Body of pancreas (tissue), 4 donors: ENCODE measurements around the gene SLC24A4. TPM values are rescaled to one million over a fixed set of nuclear protein-coding genes. Genes with fewer than 3 reads are reported as not detected.

ENCODE experiments used
- ATAC-seq: fragments of 150-250 bp; one replicate; pipeline ENCODE4 v1.9.1; 2016
- DNase-seq, 4 donors: peaks; one replicate each; pipeline ENCODE4 v3.0.0-alpha.2; 2019
- H3K27ac ChIP-seq, 4 donors: fragments of 200-600 bp; sonication (generic); 1 replicate in 3 of 4; 2 replicates in 1 of 4; pipeline versions ENCODE4 v1.5.1 to v1.6.1; 2016 to 2019; ENCODE audit warnings: mild to moderate bottlenecking in 1 of 4, mixed read lengths in 1 of 4, moderate library complexity in 1 of 4
- H3K27me3 ChIP-seq, 2 donors: fragments of 200-600 bp; sonication (generic); one replicate each; pipeline ENCODE4 v1.6.0; 2016; ENCODE audit warnings: mild to moderate bottlenecking in 1 of 2
- H3K36me3 ChIP-seq, 2 donors: fragments of 200-600 bp; sonication (generic); replicated peaks in 1 of 2; 2 replicates each; pipeline ENCODE4 v1.5.1; 2016; ENCODE audit warnings: low read depth in 2 of 2; ENCODE audit not compliant: insufficient read depth in 1 of 2
- H3K4me1 ChIP-seq: fragments of 200-600 bp; sonication (generic); one replicate; pipeline ENCODE4 v1.6.0; 2016
- H3K4me3 ChIP-seq, 2 donors: fragments of 200-600 bp; sonication (generic); 1 replicate in 1 of 2; 2 replicates in 1 of 2; pipeline ENCODE4 v1.5.1; 2016 to 2019
- H3K9me3 ChIP-seq, 3 donors: fragments of 200-600 bp; sonication (generic); 1 replicate in 2 of 3; 2 replicates in 1 of 3; pipeline ENCODE4 v1.5.1; 2016
- CTCF ChIP-seq, 7 experiments: fragments of 450-650 bp in 4 of 7; fragments of 200-600 bp in 3 of 7; sonication (generic) in 3 of 7; IDR thresholded peaks; one replicate each; pipeline ENCODE4 v1.5.1; 2016 to 2019; ENCODE audit warnings: antibody characterized with exemption in 7 of 7
- POLR2A ChIP-seq, 3 donors: fragments of 450-650 bp; IDR thresholded peaks; one replicate each; pipeline ENCODE4 v1.6.1; 2016; ENCODE audit warnings: antibody characterized with exemption in 3 of 3, mild to moderate bottlenecking in 2 of 3
- WGBS, 2 donors: methylation state at CpG; one replicate each; pipeline ENCODE4 v1.1.5; 2017; 5-methylcytosine and 5-hydroxymethylcytosine counted together
- intact Hi-C: fragments of 100-400 bp; cut with DNase I; formaldehyde crosslinking; loops from one replicate; pipeline ENCODE4 v1.15.1; 2023
- total RNA-seq, 2 donors: library from RNA; depleted of rRNA; stranded (reverse); fragments of >200 nt; gene quantifications; one replicate each; pipeline ENCODE4 v1.1.0, GENCODE V29; 2016

SLC24A4 gene
- total RNA-seq, 2 donors from 2014 or later = 0.26 TPM; not detected in 1

GRCh38 chr14:92437729-92438285 lies 114.8 kb downstream of the SLC24A4 start:
- H3K9me3 ChIP-seq = no peaks in the 10 kb centered on the region
- no peak for TF ChIP-seq CTCF (IDR thresholded peaks at IDR 0.05)
- TF ChIP-seq POLR2A (IDR thresholded peaks at IDR 0.05) = no peak
- H3K27me3 ChIP-seq = no peaks in the 10 kb centered on the region
- no peak overlapping the region for H3K4me3 ChIP-seq
- 65 to 72% methylated on average over 12 of the region's 12 CpGs for WGBS, 2 donors
- no peak for ATAC-seq
- no peaks in the 10 kb centered on the region for H3K4me1 ChIP-seq
- intact Hi-C loops = no loop called here
- no peak overlapping the region for H3K27ac ChIP-seq
- no peak for DNase-seq
- H3K36me3 ChIP-seq = no peaks in the 10 kb centered on the region

- Histone ChIP-seq H3K4me3 (no peak overlapping the region), H3K27ac (no peak overlapping the region), H3K27me3 (no peaks in the 10 kb centered on the region), H3K36me3 (no peaks in the 10 kb centered on the region), H3K9me3 (no peaks in the 10 kb centered on the region), H3K4me1 (no peaks in the 10 kb centered on the region)
- no peak for TF ChIP-seq POLR2A (IDR thresholded peaks at IDR 0.05)
- intact Hi-C loops = no loop called here
- no peak for ATAC-seq
- WGBS, 2 donors = 47 to 50% methylated on average over 9 to 12 of the region's 12 CpGs
- DNase-seq = no peak
Observed at GRCh38 chr14:92439537-92440344, 116.8 kb downstream of the SLC24A4 start.

DNA sequence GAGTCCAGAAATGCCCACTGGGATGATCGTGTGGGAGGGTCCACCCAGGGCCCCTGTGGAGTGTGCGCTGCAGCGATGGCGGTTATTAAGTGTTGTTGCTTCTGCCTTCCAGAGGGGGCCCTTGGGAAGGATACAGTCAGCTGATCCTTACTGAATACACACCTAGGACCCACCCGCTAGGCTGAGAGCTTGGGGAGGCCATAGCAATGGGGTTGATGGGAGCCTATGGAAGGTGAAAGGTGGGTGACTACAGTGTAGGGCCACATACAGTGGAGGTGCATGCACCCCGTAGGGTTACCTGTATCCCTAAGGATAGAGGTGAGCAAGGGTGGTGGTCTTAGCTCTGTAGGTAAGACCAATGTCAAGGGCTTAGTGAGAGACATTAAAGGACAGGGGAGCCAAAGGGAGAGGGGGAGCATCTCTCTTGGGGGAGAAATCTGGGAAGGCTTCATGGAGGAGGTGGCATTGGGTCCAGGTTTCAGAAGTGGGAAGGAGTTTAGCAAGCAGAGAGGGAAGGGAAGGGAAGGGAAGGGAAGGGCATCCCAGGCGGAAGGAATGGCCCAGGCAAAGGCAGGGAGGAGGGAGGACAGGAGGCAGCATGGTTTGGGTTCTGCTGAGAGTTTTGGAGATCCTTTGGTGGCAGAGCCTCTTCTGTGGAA lies 117.5 kb downstream of the SLC24A4 start:
- ATAC-seq = no peak
- H3K27me3 ChIP-seq = no peaks in the 10 kb centered on the region
- DNase-seq = no peak
- no peak overlapping the region for H3K4me3 ChIP-seq
- no peaks in the 10 kb centered on the region for H3K4me1 ChIP-seq
- H3K9me3 ChIP-seq = no peaks in the 10 kb centered on the region
- intact Hi-C loops = no loop called here
- H3K36me3 ChIP-seq = no peaks in the 10 kb centered on the region
- TF ChIP-seq CTCF (IDR thresholded peaks at IDR 0.05) (no peak), POLR2A (IDR thresholded peaks at IDR 0.05) (no peak)
- 83 to 91% methylated on average over 3 to 7 of the region's 7 CpGs for WGBS, 2 donors
- H3K27ac ChIP-seq = no peak overlapping the region

DNA sequence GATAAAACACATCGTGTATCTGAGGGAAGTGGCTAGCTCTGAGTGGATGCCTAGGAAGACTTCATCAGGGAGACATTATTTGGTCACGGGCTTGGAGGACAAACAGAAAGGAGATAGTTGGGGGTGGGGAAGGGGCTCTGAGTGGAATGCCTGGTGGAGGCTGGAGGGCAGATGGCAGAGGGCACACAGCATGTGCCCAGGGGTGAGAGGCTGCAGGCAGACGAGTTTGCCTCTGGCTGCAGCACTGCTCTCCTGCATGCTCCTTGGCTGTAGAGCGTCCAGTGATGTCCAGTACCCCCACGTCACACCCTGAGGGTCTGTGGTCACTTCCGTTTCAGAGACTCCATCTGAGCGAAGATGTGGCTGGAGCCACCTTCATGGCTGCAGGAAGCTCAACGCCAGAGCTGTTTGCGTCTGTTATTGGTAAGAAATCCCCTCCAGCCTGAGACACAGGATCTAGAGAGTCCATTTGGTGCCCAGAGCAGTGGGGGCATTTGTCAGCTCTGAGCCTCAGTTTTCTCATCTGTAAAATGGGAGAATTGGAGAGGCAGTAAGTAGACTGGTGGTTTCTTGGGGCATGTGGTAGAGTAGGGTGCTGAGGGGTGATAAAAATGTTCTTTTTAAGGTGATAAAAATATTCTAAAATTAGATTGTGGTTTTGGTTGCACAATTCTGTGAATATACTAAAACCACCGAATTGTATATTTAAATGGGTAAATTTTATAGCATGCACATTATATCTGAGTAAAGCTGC lies 119.0 kb downstream of the SLC24A4 start:
- Histone ChIP-seq H3K36me3 (no peaks in the 10 kb centered on the region), H3K27me3 (no peaks in the 10 kb centered on the region), H3K9me3 (no peaks in the 10 kb centered on the region), H3K4me3 (no peak overlapping the region), H3K27ac (no peak overlapping the region), H3K4me1 (no peaks in the 10 kb centered on the region)
- intact Hi-C loops = no loop called here
- no peak for DNase-seq
- 63 to 68% methylated on average over 10 of the region's 10 CpGs for whole genome bisulfite sequencing, 2 donors
- TF ChIP-seq POLR2A (IDR thresholded peaks at IDR 0.05) (no peak), CTCF (IDR thresholded peaks at IDR 0.05) (no peak)
- no peak for ATAC-seq

DNA sequence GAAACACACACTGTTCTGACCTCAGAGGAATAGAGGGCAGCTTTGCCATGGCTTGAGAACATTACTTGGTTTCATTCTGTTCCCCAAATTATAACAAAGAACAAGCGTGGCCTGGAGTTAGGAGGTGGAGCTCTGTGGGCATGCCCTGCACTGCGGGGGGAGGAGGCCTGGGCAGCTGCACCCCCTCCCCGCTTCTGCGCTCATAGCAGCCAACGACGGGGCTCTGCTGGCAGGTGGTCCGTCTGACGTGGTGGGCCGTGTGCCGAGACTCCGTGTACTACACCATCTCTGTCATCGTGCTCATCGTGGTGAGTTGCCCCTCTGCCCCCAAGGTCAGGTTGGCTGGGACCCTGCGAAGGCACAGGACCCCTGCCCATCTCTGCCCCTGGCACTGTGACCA lies 120.2 kb downstream of the SLC24A4 start:
- H3K27me3 ChIP-seq = no peaks in the 10 kb centered on the region
- 78 to 91% methylated on average over 4 to 12 of the region's 14 CpGs for WGBS, 2 donors
- intact Hi-C loops = no loop called here
- no peaks in the 10 kb centered on the region for H3K36me3 ChIP-seq
- H3K4me3 ChIP-seq = no peak overlapping the region
- no peaks in the 10 kb centered on the region for H3K9me3 ChIP-seq
- ATAC-seq (no peak), DNase-seq (no peak)
- no peaks in the 10 kb centered on the region for H3K4me1 ChIP-seq
- no peak overlapping the region for H3K27ac ChIP-seq
- TF ChIP-seq CTCF (IDR thresholded peaks at IDR 0.05) = no peak
- no peak for TF ChIP-seq POLR2A (IDR thresholded peaks at IDR 0.05)
